NCI-H2029 (cell line): Measurements from ENCODE around the gene SMPD3.

Source experiments
- DNase-seq: peaks from one replicate; lab custom pipeline; 2025; lab: John Stamatoyannopoulos, UW

Gene SMPD3

DNA sequence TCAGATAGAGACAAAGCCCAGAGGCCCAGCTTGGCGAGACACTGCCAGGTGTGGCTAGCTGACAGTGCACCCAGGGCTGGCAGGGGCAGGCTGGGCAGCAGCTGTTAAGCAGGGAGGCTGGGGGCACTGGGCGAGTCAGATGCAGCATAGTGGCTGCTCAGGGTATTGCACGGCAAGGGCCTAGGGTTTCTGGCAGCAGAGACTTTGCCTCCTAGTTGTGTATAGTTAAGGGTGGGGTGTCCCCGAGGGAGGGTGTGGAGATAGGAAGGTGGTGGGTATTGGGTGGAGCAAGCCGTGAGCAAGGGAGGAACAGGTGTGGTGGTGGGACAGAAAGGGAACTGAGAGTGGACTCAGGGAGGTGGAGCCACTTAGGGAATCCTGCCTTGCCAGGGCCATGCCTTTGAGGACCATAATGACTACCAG, 66.0 kb downstream of the SMPD3 start:
- DNase-seq: no peak

DNA sequence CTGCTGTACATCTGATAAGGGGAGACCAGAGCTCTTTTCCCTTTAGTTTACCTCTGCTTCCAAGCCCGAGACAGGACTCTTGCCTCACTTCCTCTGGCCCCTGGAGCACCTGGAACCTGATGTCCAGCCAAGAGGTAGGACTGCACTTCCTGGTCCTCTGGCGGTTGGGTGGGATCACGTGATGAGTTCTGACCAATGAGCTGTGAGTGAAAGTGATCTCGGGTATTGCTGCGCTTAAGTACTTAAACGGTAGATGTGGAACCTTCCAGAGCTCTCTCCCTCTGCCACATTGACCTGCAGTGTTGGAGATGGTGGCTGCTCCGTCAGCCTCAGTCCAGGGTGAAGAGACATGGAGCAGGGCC, 67.0 kb downstream of the SMPD3 start:
- DNase-seq: no peak

DNA sequence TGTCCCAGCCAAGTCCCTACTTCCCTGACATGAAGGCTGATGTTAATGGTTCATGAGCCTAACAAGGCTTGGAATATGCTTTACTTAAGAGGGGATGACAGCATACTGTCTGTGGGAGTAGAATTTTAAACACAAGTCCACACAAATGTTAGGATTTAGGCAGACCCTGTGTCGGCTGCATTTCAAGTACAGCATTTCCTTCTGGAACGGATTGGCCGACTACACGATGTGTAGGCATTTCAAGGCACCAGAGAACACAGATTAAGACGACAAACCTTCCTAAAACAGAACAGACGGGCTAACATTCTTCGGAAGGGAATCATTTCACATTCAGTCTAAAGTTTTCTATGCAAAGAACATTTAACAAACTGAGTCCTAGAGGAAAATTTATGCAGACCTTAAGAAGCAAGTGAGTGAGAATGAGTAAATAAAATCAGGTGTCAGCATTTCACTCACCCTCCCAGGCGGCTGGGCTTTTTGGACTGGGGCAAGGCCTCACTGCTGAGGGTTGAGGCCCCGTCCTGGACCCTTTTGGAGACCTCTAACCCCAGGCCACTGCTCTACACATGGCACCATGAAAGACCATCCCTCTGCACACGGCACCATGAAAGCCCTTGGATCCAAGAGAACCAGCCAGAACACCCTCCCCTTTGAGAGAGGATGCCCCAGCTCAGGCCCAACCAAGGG, 67.5 kb downstream of the SMPD3 start:
- no peak for DNase-seq

DNA sequence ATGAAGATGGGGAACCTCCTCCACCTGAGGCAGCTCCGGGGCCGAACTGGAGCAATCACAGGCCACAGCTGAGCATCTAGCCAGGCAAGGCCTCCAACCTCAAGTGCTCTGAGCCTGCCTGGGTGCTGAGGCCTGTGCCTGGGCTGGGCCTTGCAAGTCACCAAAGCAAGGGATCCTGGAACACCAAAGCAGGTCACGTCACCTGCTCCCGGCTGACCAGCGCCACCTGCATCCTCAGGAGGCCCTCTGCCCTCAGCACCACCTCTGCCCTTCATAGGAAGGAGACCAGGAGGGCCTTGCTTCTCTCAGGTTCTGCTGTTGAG, 68.0 kb downstream of the SMPD3 start:
- no peak for DNase-seq

DNA sequence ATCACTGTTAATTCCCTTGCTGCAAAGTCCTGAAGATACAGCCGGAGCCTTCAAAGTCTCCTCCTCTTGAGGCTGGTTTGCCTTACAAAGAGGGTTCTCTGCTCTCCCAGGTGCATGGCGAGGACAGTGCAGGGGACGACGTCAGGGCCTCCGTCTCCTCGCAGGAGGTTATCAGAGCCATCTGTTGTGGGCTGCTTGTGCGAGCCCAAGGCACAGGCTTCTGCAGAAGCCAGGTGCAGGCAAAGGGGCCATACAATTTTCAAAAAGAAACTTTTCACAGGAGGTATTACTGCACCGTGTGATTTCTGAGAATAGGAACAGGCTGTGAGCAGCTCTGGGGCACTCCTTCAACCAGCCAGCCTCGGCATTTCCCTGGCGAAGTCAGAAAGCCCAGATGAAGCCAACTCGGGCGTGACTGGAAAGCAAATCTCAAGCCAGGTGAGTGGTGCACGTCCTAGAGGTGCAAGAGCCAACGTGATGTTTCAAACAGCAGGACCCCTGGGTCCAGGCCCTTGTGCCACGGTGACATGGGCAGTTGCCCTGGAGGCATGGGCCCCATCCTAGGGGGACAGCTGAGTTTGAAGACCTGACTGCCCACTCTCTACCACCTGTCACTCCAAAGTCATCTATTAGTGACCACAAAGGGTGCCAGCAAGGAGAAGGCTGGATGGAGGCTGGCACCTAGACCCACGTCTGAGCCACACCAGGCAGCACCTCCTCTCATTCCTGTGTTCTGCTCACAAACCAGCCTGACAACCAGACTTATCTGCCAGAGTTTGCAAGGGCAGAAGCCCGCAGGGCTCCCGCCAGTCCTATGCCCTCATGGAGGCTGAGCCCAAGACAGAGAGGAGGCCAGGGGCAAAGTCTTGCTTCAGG, 68.6 kb downstream of the SMPD3 start:
- DNase-seq: no peak

DNA sequence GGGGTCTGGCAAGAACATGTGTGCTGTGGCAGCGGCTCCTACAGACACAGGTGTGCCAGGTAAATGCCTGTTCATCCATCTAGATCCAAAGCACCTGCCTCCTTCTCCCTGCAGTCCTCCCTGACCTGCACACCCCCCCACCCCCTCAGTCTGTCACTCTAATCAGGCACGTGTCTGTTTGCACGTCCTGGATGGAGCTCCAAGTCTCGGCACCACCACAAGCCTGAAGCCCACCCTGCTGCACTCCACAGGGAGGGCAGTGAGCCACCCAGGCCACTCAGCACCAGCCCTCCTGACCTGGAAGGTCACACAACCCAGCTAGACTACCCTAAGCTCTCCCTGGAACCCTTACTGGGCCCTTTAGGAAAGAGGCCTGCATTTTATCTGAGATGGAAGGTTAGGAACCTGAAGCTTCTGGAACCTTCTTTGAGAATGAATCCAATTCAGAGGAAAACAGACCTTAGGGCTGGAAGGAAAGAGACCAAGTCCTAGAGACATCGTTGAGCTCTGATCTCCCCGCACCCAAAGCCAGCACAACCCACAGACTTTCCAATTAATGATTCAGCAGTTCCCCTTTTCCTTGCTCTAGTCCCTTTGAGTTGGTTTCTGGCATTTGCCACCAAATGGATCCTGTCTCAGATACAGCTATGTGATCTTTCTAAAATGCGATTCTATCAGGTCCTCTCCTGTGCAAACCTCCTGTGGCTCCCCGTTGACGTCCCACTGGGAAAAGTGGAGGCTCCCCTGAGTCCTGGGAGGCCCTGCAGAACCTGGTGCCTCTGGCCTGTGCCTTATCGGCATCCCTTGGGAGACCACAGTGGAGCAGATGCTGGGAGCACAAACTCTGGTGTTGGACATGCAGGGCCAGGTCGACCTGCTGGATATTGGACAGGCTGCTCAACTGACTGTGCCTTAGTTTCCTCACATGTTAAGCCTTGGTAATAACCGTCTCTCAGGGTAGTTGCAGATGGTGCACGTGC, 69.6 kb downstream of the SMPD3 start:
- DNase-seq: no peak

DNA sequence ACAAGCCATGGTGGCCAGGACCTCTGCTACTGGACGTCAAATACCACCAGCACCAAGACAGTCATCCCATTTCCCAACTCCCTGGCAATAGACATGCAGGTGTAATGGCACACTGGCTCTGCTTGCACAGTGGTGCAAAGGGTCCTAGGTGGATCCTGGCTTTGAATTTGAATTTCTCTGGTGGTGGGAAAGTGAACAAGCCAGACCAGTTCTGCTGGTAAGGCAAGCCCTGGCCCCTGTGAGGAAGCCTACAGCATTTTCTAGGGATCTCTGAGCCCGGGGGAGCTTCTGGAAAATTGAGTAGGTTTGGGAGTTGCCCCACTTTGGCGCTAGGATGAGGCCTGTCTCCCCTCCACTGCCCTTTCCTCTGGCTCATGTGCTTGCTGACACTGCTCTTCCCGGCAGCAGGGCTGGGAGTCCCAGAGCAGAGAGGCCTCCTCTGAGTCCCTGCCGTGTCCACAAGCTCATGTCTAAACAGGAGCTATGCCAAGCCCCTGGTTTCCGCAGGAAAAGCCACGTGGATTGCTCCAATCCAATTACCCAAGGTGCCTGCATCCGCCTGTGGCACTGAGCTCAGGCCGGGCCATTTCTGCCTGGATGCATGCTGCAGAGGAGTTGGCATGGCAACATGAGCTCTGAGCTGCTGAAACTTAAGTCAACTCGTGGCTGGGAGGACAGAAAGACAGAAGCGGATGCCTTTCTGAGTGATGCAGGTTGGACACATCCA, 70.5 kb downstream of the SMPD3 start:
- no peak for DNase-seq

DNA sequence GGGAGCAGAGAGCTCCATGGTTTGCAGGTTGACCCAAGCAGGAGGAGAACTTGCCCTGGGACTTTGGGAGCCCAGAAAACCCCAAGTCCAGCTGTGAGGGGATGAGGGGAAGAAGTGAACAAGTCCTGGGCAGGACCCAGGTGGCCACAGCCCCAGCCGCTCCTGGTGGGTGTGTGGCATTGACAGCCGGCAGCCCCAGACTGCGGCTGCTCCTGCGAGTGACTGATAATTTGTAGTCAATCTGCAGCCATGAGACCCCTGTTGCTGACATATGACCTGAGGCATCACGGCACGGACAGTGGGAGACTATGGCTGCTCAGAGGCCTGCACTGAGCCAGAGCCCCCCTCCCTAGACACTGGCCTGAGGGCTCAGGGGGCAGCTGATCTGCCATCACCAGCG, 71.1 kb downstream of the SMPD3 start:
- no peak for DNase-seq

DNA sequence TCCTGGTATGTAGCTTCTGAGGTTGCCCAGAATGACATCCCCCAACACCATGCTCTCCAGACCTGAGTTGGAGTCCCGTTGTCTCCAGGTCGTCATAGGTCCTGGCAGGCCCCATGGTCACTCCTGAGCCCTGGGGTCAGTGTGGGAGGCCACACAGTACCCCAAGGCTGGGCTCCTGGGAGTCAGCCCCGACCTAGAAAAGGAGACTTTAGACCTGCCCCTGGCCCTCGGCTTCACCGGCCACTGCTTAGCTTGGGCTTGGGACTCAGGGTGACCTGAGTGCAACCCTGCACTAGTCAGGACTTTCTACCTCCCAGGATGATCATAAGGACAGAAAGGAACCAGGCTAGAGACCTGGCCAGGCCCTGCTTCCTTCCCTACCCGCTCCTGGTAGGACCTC, 71.7 kb downstream of the SMPD3 start:
- no peak for DNase-seq

DNA sequence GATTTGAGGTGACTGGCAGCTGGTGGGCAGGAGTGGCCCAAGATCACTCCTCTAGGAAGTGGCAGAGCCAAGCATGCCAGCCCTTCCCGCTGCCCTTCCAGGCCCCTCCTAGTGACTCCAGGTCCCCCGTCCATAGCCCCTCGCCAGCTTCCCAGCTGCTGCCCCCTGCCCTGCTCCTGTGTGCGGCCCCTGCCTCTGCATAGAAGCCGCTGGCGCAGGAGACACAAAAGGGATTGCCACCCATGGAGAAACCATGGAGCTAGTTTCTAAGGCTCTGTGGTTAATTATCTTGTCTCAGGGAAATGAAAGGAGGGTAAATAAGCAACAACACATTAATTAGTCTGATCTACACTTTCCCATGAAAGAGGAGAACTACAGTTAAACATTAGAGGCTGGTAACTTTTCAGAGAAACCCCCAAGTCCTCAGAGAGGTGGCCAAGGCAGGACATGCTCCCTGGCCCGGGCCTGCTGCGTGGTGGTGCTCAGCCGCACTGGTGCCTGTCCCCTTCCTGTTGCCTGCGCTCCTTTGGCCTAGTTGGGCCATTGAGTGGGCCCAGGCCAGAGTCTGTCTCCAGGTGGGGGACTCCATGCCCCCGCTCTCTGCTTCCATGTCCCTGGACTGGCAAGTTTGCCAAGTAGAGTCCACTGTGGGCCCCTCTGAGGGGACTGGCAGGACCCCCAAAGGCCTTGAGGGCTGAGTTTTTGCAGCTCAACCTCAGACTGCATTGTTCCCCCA, 72.3 kb downstream of the SMPD3 start:
- DNase-seq: no peak

DNA sequence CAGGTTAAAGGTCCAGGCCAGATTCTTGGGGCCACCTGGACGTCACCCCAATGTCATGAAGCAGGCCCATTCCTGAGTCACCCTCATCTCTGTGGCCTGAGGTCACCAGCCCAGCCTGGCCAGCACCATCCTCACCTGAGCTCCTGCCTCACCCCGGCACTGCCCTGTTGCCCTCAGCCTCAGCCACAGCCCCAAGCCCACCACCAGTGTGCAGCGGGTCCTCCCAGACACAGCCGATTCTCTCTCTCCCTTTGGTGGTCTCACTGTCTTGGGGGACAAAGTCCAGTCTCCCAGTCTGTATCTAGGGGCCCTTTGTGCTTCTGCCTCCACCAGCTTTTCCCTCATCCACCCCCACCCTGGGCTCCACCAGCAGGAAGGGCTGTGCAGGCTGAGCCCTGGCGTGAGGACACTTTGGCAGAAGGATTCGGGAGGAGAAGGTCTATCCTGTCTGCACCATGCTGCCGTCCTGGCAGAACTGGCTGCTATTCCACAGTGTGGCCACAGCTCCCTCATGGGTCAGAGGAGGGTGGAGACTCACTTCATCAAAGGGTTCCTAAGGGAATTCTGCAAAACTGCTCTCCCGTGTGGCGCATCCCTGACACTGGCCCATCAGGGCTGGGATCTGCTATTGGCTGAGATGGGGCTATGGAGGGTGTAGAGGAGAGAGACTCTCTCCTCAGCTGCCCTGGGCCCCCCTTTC, 73.2 kb downstream of the SMPD3 start:
- DNase-seq: no peak

DNA sequence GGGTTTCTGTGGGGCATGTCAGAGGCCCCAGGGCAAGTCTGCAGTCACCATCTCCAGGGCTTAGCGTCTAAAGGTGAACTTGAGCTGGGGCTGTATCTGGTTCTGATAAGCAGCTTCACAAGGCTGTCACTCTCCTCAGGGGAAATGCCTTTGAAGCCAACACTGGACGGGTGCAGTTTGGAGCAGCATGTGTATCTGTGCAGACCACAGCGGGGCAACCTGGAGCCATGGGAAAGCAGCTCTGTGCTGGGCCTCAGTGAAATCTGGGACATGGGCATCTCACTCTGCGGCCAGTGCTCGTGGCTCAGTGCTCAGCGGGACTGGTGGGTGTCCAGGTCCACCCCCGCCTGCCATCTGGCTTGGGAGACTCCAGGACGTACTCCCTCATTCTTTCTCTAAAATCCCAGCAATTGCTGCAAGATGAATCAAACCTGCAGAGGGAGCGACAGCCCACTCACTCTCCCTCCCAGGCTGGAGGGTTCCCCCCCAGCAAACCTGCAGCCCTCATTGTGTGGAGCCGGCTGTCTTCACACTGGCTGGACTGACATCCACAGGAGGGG, 74.0 kb downstream of the SMPD3 start:
- DNase-seq: no peak

DNA sequence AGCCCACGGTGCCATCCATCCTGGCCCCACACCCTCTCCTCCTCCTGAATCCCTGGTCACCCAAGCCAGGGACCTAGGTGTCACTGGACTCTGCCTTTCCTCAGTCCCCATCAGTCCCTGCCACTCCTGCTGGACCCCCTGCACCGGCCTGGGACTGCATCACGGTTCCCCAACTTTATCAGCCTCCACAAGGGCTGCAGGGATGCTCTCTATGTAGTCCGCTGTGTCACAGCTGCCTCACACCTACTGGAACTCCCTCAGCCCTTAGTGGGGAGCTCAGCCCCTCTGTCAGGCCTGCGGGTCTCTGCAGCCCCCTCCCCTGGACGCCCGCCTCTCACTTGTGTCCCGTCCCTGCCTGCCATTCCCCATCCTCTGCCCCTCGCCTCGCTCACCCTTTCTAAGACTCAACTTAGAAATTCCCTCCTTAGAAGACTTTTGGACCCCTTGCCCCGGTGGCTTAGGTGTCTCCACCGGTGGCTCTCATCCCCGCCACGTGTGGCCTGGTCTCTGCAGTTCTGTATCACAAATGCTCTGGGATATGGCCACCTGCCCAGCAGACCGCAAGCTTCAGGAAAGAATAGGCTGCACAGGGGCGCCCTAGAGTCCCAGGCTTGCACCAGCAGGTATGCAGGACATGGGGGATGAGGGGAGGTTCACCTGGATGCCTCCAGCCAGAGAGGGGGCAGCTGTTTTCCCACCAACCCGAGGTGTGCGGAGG, 74.6 kb downstream of the SMPD3 start:
- DNase-seq: no peak

DNA sequence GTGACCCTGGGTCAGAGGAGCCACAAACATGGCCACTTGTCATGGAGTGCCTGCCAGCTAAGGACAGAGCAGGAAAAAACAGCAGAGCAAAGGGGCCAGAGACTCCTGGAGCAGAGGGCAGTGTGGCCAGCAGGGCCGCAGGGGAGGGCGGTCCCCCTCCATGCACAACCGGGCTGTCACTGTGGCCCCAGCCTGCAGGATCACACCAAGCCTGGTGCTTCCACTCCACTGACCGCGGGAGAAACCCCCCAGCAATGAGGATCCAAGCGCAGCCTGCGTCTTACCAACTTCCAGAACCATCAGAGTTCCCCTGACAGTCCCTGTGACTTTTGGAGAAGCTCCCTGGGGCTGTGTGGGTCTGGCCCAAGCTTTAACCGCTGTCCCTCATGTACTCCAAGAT, 75.5 kb downstream of the SMPD3 start:
- no peak for DNase-seq

DNA sequence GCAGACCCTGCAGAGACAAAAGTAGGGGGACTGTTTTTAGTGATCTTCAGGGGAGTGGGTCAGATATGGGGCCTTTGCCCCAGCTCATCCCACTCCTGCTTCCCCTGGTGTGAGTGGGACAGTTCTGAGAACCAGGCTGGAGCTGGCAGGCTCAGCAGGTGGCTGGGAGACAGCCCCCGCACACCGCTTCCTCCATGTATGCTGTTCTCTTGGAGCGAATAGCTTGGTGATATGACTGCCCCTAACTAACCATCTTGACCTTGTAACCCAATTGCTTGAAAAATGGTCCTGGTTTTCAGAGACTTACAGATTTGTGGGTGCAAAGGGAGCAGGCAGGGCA, 76.0 kb downstream of the SMPD3 start:
- DNase-seq: no peak

DNA sequence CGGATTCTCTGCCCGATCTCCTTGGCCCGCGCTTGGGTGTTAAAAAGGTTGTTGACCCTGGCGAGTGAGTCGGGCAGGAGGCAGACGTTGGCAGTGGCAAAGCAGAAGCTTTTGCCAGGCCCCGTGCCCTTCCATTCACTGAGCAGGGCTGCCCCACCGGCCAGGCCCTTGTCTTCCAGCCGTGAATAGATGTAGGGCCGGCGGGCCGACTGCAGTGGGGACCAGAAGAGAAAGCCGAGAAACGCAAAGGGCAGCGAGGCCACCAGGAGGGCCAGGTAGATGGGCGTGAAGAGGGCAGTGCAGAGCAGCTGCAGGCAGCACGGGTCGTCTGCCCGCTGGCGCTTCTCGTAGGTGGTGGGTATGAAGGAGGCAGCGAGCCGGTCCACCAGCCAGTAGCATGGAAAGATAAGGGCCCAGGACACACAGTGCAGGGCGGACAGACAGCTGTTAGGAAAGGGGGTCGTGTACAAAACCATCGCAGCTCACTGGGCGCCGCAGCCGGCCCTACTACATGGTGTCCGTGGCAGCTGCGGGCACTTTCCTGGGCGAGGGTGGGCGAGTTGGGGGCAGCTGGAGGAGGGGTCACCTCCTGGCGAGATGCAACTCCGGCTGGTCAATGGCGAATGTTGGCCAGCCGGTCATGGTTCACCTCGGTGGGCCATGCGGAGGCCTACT, 76.5 kb downstream of the SMPD3 start:
- DNase-seq: no peak

DNA sequence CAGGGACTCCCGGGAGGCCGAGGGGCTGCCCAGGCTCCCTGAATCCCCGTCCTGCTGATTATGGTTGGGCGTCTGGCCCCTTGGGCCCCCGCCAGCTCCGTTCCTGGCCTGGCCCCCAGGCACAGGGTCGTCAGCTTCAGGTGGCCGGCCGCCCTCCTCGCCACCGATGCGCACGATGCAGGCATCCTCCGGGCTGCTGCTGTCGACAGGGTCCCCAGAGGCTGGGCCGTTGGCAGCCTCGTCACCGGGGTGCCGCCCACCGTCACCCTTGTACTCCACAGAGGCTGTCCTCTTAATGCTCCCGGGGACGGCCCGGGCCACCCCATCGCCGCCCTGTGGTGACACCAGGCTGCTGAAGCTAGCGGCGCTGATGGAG, 77.0 kb downstream of the SMPD3 start:
- no peak for DNase-seq

DNA sequence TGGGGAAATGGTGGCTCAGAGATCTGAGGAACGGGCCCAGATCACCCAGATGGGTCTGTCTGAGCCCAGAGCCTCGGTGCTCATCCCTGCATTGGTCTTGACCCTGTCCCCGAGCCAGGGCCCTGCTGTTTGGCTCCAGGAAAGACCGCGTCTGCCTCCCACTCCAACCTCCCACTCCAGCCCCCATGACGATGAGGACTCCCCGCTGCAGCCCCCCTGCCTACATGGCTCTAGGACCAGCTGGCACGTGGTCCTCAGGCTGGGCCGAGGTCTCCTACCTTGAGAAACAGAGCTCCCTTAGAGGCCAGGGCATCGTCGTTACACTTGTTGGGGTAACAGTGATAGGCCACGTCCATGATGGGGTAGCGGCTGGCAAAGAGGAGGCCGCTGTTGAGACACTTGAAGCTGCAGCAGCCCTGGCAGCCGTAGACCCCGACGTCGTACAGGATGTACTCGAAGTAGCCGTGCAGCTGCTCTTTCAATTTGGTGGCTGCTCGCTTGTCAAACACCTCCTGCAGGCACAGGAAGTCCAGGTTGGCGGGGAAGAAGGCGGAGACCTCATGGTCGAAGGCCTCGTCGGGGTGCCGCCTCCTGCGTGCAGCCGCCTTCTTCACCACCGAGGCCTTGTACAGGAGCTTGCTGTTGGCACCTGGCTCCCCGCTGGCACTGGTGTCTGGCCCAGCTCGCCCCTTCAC, 77.6 kb downstream of the SMPD3 start:
- DNase-seq: peak; percentile 31
